Bronchial epithelial cell (primary cell): ENCODE measurements around the gene ZC3H7B. TPM values are rescaled to one million over a fixed set of nuclear protein-coding genes. Genes with fewer than 3 reads are reported as not detected.

ENCODE experiments used
- DNase-seq: peaks from one replicate; pipeline ENCODE4 v3.0.0-alpha.2; 2010; ENCODE audit warnings: low read depth
- FAIRE-seq: peaks from 2 replicates; lab custom pipeline; 2011; peaks lifted over from hg19 to GRCh38; lab: Jason Lieb, UNC
- H3K27me3 ChIP-seq: 2 replicates; pipeline ENCODE4 v1.5.1; 2011; ENCODE audit warnings: low read length; ENCODE audit not compliant: control insufficient read depth, insufficient read depth
- H3K36me3 ChIP-seq: 2 replicates; pipeline ENCODE4 v1.5.1; 2011; ENCODE audit warnings: low read length; ENCODE audit not compliant: control insufficient read depth, insufficient read depth
- H3K4me3 ChIP-seq: 2 replicates; pipeline ENCODE4 v1.5.1; 2011; ENCODE audit warnings: mild to moderate bottlenecking, low read depth, low read length, control low read depth
- total RNA-seq: library from RNA; depleted of rRNA; stranded (reverse); fragments of >200 nt; gene quantifications from 2 replicates; pipeline ENCODE4 v1.2.1, GENCODE V29; 2014
- TF ChIP-seq, protein P1 (sequence below): IDR thresholded peaks from 2 replicates; pipeline ENCODE4 v1.5.1; 2011; ENCODE audit warnings: mild to moderate bottlenecking, moderate library complexity, low read length, control low read depth, inconsistent platforms; ENCODE audit not compliant: insufficient read depth, severe bottlenecking

Gene ZC3H7B
- total RNA-seq, 1 donor from 2014 or later: 14.5 TPM

DNA sequence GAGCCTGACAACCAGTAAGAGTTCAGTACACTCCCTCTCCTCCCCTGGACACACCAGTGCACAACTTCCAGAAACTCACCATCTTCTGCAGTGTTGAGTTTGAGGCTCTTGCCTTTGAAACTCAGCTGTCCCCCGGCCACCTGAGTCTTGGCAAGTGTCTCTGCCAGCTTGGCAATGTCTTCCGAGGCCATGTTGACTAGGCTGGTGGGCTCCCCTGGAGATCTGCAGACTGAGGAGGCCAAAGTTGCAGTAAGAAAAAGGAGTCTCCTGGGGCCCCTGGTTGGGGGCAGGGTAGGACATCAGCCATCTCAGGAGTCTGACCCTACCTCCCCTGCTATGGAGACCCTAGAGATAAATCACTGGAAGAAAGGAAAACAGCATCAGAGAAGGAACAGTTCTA lies 20.5 kb upstream of the ZC3H7B start:
- FAIRE-seq: no peak
- Histone ChIP-seq H3K27me3 (no peaks in the 10 kb centered on the region), H3K4me3 (no peak overlapping the region), H3K36me3 (peaks cover 18% of the 10 kb centered on the region)
- TF ChIP-seq, protein P1, sequence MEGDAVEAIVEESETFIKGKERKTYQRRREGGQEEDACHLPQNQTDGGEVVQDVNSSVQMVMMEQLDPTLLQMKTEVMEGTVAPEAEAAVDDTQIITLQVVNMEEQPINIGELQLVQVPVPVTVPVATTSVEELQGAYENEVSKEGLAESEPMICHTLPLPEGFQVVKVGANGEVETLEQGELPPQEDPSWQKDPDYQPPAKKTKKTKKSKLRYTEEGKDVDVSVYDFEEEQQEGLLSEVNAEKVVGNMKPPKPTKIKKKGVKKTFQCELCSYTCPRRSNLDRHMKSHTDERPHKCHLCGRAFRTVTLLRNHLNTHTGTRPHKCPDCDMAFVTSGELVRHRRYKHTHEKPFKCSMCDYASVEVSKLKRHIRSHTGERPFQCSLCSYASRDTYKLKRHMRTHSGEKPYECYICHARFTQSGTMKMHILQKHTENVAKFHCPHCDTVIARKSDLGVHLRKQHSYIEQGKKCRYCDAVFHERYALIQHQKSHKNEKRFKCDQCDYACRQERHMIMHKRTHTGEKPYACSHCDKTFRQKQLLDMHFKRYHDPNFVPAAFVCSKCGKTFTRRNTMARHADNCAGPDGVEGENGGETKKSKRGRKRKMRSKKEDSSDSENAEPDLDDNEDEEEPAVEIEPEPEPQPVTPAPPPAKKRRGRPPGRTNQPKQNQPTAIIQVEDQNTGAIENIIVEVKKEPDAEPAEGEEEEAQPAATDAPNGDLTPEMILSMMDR: no peak
- DNase-seq: no peak

DNA sequence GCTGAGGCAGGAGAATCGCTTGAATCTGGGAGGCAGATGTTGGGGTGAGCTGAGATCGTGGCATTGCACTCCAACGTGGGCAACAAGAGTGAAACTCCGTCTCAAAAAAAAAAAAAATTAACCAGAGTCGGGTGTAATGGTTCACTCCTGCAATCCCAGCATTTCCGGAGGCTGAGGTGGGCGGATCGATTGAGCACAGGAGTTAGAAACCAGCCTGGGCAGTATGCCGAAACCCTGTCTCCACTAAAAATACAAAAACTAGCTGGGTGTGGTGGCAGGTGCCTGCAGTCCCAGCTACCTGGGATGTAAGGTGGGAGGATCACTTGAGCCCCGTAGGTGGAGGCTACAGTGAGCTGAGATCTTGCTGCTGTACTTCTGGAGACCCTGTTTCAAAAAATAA lies 16.9 kb upstream of the ZC3H7B start:
- Histone ChIP-seq H3K36me3 (peaks cover 13% of the 10 kb centered on the region), H3K4me3 (no peak overlapping the region), H3K27me3 (no peaks in the 10 kb centered on the region)
- FAIRE-seq: no peak
- DNase-seq: no peak
- TF ChIP-seq, protein P1: no peak

DNA sequence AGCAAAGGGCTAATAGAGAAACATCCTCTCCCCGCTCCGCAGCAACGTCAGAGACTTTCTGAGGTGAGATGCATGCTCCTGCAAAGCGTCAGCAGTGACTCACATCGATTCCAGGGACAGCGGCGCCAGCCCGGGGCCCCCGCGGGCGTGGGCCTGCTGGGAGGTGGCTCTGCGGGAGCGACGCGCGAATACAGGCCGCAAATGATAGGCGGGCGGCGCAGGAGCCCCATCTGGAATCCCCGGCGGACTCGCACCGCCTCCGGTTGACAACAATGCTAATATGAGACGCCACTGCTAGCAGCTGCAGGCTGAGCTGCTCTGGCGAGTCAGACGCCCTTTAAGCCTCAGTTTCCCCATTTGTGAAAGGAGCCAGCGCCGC lies 15.9 kb upstream of the ZC3H7B start:
- TF ChIP-seq, protein P1: no peak
- DNase-seq: peak; percentile 89
- Histone ChIP-seq H3K4me3 (peak overlapping the region; percentile 86), H3K36me3 (peaks cover 12% of the 10 kb centered on the region), H3K27me3 (no peaks in the 10 kb centered on the region)
- no peak for FAIRE-seq

DNA sequence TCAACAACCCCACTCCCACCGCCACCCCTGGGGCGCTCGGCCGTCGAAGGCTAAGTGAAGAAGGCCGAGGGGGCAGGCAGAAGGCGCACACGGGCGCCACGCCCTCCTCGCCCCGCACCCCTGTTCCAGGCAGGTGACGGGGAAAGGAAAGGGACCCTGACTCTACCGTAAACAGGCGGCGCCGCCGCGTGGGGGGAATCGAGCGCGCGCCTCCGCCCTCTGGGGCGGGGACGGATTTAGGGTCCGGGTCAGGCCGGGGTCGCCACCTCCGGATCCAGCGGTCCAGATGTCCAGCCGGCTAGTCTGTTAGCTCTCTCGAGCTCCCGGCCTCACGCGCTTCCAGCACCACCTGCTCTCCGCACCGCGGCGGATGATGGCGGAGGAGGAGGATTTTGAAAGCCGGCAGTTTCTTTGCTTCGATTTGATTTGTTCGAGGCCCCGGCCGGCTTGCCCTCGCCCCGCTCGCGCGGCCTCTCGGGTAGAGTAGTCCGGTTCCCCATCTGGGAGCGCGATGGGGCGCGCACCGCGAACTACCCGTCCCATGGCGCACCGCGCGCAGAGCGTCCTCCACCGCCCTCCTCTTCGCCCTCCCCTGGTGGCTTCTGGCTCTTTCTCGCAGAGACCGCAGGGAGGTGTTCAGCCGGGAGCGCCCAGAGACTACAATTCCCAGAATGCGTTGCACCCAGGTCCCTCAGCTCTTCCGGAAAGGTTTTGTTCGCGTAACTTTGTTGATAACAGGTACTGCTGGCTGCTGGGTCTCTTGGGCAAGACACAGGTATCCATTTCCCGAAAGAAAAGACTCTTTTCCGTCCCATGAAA lies 15.3 kb upstream of the ZC3H7B start, which contains the start of gene RANGAP1:
Gene RANGAP1, minus strand, starts transcription at position 368 of the 819 bp plus-strand sequence. CDS start 5,143 bp downstream, outside the sequence.
- H3K27me3 ChIP-seq: no peaks in the 10 kb centered on the region
- DNase-seq (peak; percentile 98), FAIRE-seq (peak; percentile 94)
- TF ChIP-seq, protein P1: peak; percentile 23
- H3K4me3 ChIP-seq: peak within 1 kb of the TSS; percentile 86
- peaks cover 9% of the 10 kb centered on the region for H3K36me3 ChIP-seq

DNA sequence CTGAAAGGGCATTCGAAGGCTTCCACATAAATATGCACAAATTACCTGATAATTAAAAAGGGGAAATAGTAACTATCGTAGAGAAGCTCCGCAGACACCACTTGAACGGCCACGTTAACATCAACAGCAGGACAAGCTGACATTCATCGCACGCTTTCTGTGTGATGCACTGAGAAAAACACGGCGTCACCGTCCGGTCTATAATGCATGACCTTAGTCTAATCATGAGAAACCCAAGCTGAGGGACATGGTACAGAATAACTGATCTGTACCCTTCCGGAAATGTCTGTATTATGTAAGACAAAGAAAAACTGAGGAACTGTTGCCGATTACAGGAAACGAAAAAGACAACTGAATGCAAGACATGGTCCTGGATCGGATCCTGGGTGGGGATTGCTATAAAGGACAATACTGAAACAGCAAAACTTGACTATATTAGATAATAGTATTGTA lies 14.7 kb upstream of the ZC3H7B start:
- H3K27me3 ChIP-seq: no peaks in the 10 kb centered on the region
- no peak for DNase-seq
- peak overlapping the region; percentile 18 for H3K4me3 ChIP-seq
- FAIRE-seq: no peak
- TF ChIP-seq, protein P1: no peak
- H3K36me3 ChIP-seq: peaks cover 6% of the 10 kb centered on the region
